GM21360 (cell line): ENCODE results near the gene CYP19A1.

Experiments used
- ATAC-seq: cut with Tn5 transposase; IDR thresholded peaks from one replicate; pipeline ENCODE4 v1.9.1; 2021; ENCODE audit warnings: mild to moderate bottlenecking, moderate library complexity; ENCODE audit not compliant: unreplicated experiment

The CYP19A1 gene

DNA sequence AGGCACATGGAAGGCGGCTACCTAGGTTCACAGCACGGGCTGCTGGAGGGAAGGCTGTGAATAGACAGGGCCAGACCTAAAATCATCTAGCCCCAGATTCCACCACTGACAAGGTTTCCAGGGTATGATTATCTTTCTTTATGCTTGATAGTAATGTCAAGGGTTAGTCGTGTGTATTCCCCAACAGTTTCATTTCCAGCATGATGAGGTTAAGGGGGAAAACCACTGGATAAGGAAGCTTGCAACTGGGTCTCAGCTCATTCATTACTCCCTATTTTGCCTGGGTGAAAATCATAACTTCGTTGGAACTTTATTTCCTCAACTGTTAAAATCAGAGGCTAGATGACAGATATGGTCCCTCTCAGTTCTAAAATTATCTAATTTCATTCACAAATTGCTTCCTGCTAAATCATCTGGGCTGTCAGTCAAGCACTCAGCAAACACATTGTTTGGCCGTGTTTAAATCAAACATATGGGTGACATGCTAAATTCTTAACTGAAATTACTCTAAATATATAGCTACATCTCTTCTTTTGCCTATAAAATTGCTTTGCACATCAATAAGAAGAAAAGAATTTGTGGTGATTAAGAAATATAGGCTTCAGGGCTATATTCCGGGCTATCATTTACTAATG is 111.7 kb downstream of the CYP19A1 start:
- ATAC-seq = no peak

DNA sequence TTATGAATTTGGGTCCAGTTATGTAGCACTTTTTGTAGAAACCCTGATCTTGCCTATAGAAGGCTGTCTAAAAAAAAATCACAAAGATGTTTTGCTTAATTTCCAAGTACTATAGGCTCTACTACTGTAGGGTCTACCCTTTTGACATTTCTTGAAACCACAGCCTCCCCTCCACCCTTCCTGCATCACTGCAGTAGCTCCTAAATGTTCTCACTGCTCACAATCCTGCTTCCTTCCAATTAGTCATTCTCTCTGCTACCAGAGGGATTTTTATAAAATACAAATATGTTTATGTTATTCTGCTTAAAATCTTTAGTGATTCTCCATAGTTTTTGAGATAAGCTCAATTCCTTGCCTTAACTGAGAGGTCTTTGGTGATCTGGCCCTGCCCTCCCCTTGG is 114.0 kb downstream of the CYP19A1 start:
- ATAC-seq = no peak

DNA sequence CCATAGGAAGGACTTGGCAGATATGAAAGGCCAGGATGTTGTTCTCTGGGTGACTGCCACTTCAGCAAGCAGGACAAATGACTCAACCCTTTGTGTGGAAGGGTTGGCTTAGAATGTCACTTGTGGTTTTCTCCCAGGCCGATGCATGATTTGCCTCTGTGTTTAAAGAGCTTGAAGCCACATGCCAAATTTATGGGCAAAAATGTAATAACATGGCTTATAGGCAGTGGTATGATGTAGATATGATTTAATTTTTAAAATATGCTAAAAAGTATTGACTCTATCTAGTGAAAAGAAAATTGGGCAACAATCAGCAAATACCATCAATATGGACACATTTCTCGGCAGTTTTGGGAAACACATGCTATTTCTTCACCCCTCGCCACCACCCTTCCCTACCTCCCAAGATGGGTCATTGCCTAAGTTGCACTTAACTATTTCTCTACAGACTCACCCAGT is 114.6 kb downstream of the CYP19A1 start:
- no peak for ATAC-seq

DNA sequence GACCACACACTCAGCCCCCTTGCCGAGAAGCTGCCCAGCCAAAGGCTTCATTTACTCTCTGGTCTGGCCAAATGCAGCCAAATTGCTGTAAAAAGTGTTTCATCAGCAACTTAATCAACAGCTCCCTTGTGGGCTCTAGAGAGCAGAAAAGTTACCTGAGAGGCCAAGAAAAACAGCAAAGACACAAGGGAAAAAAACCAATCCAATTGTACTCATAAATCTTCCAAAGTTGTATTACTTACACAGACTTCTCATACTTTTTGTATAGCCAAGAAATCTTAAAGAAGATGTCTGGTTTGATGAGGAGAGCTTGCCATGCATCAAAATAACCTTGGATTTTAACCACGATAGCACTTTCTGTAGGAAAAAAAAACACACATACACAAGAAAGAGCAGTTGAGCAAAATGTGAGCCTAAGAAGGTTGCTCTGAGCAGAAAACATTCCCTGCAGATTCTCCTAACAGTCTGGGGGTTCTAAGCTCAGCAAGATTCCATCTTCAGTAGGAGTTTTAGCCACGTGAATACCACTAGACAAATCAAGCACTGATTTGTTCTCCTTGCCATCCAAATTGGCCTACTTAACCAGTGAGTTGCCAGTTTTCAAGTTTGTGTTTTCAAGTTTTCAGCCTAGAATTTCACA is 120.0 kb downstream of the CYP19A1 start:
- no peak for ATAC-seq

DNA sequence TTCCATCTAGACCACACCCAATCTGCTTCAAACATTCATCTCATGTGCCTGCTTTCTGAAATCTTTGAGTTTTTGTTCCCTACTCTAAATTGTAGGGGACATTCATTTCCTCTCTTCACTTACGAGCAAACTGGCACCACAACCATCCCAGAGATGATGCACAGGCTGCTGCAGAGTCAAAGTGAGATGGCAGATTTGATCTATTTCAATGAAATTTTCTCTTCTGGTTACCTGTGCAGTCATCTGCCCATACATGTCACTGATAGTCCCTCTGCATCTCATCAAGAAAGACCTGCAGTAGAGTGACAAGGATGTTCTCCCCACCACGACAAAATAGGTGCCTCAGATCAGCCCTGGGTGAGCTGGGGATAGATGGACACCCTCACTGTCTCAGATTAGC is 125.5 kb downstream of the CYP19A1 start:
- ATAC-seq = no peak

DNA sequence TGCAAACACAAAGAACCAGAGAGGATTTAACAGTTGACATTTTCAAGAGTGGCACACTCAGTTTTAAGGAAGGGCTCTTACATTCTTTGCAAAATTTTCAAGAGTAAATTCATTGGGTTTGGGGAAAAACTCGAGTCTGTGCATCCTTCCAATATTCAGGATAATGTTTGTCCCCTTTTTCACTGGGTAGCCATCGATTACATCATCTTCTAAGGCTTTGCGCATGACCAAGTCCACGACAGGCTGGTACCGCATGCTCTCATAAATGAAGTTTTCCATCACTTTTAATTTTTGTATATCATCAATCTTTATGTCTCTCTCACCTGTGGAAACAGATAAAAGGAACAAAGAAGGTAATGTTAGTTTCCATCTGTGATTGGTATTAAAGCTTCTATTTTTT is 126.2 kb downstream of the CYP19A1 start:
- ATAC-seq = no peak

DNA sequence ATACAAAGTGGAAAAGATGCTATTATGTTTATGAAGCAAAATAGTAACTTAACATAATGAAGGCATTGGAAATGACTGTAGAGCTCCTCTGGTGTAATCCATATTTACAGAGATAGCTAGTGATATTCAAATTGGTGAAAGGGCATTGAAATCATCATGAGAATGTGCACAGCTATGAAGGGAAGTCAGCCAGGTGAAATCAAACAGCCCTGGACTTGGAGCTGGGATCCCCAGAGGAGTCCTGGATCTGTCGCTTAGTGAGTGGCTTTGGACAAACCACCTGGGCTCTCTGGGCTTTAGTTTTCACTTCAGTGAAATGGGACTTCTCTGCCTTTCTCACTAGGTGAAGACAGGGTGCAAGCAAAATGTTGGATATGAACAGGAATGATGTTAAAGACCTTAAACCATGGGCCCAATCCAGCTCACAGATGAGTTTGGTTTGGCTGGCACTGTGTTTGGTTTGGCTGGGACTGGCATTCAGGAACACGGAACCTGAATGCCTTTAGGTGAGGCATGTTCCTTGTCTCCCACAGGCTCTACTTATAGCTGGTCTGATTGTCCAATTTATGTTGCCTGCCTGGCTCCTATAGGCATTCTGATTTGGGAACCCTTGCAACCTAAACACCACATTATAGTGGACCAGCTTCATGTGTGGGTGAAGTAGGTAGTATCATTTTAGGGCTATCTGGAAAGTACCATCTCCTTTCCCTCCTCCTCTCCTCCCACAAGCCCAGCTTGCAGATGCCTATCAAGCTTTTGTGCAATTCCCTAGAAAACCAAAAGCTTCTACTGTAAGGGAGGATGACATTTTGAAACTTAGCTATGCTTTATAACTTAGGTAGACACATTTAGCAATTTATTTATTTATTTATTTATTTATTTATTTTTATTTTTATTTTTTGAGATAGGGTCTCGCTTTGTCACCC is 133.1 kb downstream of the CYP19A1 start:
- ATAC-seq = no peak

DNA sequence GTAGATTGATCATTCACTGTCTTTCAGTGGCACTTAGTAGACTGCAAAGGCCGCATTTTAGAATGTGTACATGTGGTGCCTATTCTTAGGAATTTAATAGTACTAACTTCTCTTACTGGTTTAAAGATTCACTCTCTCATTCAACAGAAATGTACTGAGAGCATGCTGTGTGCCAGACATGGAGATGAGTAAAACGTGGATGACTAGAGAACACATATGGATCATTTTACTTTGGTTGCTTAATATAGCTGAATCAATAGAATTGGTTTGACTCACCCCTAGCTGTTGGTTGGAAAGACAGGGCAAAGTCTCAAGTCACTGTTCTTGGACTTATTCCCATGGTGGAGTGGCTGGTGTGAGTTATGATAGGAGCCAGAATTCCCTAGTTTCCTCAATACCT is 134.6 kb downstream of the CYP19A1 start:
- ATAC-seq = no peak

DNA sequence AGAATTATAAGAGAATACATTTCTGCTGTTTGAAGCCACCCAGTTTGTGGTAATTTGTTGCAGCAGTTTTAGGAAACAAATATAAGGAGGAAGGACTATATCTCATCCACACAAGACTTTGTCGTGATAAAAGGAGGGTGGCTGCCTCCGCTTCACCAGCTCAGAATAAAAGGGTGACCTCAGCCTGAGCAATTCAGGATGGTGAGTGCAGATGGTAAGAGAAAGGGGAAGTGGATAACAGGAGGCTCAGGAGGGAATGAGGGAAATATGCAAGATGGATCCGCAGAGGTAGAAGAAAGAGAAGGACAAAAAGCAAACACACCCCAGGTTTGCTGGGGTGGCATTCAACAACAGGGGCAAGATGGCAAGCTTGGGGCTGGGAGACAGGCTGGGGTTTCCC is 135.6 kb downstream of the CYP19A1 start:
- ATAC-seq = no peak

DNA sequence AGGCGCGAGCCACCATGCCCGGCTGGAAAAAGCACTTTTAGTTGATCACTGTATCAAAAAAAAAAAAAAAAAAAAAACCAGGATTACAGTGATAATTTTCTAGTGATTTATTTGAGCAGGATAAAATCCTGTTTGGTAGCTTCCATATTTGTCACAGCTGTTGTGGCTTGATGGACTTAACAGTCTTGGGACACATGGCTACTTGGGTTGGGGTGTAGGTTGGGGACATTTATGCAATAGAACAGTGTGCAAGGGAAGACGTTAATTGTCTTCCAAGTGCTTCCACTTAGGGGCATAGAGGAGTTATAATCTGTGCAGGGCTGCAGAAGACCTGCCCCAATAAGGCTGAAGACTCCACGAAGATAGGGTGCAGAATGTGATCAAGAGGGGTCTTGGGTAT is 136.8 kb downstream of the CYP19A1 start:
- ATAC-seq = no peak

DNA sequence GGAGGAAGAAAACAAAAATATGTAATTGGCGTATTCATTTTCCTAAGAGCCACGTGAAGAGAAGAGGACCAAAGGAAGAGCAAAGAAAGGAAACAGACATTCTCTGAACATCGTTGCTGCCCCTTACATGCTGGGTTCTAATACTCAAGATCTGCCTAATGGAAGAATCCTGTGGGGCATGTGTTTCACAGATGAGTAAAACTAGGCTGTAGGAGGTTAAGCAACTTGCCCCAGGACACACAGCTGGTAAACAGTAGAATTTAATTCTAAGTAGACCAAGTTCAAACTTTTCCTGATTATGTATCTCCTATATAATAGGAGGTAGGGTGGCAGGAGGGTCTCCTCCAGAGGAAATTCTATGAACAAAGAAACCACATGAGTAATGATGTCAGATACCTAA is 137.6 kb downstream of the CYP19A1 start:
- ATAC-seq = no peak

DNA sequence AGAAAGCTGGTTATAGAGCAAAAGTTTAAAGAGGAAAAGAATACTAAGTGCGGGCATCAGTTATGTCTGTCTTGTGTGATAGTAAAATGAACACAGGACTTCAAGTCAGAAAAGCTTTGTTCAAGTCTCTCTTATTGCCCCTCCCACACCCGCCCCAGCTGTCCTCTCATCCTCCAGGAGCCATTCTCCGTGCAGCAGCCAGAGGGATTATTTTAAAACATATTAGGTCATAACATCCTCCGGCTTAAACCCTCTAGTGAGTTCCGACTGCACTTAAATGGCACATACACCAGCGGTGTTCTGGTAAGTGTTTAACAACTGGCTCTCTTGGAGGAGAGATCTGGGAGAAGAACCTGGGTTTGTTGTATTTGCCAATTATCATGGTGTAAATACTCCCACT is 138.9 kb downstream of the CYP19A1 start:
- ATAC-seq = no peak

DNA sequence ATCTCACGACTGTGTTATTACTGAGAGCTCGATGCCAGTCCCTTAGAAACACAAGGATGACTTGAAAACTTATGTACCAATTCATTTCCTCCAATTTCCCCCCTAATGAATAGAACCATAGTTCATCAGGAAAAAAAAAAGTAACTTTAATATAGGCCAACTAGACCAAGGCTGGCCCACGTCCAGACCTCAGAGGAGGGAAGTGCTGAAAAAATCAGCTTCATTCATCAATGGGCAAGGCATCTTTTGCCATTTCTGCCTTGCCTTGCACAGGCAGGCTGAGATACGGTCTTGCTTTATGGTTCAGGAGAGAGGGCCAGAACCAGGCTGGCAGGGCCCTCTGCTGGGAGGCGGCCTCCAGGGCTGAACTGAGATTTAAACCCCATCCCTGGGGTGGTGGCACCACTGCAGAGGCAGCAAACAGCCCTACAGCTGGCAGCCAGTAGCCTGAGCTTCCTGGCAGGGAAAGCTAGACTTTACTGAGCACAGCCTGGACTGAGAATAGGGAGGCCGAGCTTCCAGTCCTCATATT is 139.6 kb downstream of the CYP19A1 start:
- no peak for ATAC-seq

DNA sequence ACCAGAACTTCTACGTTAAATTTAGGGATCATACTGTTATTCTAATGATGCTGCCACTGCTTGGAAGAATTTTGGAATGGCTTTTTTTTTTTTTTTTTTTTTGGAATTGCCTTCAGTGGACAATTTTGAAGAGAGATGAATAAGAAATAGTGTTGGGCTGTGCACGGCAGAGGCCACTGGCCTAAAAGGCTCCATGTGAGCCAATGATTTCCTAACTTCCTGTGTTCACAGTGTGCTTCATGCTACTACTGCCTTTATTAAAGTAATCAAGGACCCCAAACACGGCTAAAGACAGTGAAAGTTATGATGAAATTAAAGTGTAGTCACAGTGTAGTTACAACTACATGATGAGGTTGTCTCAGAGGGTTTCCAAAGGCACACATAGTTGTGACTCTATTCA is 142.9 kb downstream of the CYP19A1 start:
- ATAC-seq = no peak

DNA sequence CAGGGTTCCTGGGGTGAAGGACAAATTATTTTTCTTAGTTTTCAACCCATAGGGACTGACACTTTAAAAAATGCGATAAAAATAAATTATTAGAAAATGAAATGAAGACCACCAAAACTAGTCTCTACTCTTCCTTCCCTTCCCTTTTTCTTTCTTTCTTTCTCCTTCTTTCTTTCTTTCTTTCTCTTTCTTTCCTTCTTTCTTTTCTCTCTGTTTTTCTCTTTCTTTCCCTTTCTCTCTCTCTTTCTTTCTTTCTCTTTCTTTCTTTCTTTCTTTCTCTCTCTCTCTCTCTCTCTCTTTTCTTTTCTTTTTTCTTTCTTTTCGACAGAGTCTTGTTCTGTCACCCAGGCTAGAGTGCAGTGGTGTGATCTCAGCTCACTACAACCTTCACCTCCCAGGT is 144.4 kb downstream of the CYP19A1 start:
- ATAC-seq = no peak

DNA sequence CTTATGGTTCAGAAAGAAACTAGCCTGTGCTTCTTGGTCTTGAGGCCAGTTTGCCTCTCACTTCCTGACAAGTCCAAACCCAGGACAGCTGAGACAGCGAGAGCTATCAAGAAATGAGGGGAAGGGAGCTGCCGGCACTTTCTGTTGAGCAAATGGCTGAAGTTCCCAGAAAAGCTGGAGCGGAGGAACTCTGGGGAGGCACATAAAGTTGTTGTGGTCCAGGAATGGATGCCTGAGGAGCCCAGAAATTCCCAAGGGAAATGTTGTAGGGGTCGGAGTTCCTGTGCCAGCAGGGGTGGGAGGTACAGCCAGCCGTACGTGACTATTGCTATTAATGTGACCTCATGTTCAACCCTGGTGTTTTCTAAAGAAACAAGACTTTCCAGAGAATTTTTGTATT is 144.9 kb downstream of the CYP19A1 start:
- ATAC-seq = no peak

DNA sequence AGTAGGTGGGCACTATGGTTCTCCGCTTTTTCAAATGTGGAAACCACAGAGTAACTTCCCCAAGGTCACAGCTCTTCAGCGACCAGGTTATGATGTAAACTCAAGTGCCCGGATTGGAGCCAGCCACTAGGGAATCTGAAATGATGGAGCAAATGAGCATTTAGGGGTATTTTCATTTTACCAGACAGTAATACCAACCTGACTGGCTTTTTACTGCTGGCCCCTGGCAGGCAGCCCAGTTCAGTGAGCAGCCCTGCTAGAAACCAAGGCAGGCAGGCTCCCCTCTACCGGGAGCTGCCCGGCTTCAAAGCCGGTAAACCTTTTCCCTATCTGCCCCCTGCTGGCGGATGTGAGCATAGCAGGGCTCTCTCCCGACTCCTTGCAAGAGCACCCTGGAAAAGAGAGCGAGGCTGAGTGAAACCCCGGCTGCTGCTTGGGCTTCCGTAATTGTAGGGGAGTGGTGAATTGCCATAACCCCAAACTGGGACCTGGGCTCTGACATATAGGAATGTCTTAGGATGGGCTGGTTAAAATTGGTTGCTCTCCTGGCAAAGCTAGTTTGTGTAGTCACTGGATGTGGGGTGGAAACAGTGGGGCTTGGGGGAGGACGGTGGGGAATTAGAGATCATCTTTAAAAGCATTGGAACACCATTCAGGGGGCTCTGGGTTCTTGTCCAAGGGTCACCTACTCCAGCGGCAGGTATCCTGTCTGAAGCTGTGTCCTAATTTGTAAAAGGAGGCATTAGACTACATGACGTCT is 145.7 kb downstream of the CYP19A1 start:
- no peak for ATAC-seq

DNA sequence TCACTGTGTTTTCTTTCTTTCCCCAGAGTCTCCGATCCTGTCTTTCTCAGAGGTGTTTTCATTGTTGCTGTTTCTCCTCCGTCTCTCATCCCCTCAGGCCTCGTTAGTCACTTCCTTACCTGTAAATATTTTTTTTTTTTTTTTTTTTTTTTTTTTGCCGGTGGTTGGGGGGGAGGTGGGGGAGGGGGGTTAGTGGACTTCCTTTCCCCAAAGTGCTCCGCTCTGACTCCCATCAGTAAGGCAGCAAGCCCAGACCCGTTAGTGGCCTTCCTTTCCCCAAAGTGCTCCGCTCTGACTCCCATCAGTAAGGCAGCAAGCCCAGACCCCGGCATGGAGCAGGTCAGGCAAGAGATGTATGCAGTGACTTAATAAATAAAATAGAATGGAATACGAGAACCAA is 146.6 kb downstream of the CYP19A1 start:
- no peak for ATAC-seq

DNA sequence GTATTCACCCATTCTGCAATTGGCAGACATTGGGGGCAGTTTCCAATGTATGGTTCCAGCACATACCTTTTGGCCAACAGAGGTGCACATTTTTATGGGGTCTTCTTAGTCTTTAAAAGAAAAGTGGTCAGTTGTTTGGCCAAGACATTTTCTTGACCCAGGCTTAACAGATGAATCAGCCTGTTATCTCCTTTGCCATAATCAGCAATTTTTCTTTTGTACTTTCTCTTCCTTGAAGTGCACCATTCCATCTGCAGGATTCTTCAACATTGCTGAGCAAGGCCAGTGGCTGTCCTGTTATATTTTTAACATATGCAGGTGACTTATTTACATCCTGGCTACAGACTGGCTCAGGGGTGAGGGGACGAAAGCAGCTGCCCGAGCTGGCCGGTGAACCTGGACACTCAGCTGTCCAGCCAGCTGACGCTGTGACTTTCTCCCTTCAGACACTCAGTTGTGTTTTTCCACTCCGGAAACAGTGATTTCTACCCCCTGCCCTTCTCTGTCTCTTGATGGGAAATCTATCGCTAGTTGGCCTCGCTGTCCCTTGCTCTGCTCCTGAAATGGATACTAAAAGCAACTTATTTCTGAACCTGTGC is 147.2 kb downstream of the CYP19A1 start:
- ATAC-seq = no peak

DNA sequence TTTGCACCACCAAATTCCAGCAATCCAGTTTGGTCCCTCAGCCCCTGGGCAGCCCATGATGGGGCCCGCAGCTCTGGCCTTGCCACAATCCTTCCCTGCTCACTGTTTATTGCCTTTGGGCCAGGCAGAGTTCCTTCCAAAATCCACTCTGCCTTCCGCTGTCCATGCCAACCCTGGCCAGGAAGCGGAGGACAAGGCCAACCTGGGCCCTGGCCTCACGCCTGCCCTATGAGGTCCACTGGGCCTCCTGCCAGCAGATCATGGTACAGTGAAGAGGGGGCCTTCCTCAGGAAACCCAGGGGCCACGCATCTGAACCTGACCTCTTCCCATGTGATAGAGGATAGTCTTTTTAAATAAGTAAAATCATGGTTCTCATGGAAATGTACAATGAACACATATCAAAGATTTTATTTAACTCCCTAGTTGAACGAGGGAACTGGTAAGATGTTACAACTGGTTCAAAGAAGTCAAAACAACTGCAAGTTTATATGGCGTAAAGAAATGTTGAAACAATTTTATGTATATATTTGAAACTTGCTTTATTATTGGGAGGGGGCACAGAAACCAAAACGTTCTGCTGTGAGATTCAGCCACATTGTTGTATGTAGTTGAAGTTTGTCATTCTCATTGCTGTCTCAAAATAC is 147.8 kb downstream of the CYP19A1 start:
- no peak for ATAC-seq
